Stomach smooth muscle (tissue), 2 donors: ENCODE measurements around the gene SNX10.

Source experiments
- H3K27ac ChIP-seq: one replicate; pipeline ENCODE4 v1.7.0; 2013; ENCODE audit warnings: mild to moderate bottlenecking, low read length, inconsistent platforms
- H3K27me3 ChIP-seq, 2 donors: one replicate each; pipeline ENCODE4 v1.7.0; 2013; ENCODE audit warnings: low read length in 2 of 2; ENCODE audit not compliant: insufficient read depth in 2 of 2, control insufficient read depth in 1 of 2
- H3K36me3 ChIP-seq, 2 donors: one replicate each; pipeline ENCODE4 v1.7.0; 2013; ENCODE audit warnings: low read length in 2 of 2; ENCODE audit not compliant: control insufficient read depth in 2 of 2, insufficient read depth in 2 of 2
- H3K4me1 ChIP-seq: one replicate; pipeline ENCODE4 v1.7.0; 2013; ENCODE audit warnings: low read length; ENCODE audit not compliant: control insufficient read depth, insufficient read depth
- H3K4me3 ChIP-seq, 2 donors: one replicate each; pipeline ENCODE4 v1.7.0; 2013; ENCODE audit warnings: low read length in 2 of 2
- H3K9ac ChIP-seq, 2 donors: one replicate each; pipeline ENCODE4 v1.7.0; 2013; ENCODE audit warnings: low read length in 2 of 2, mild to moderate bottlenecking in 1 of 2
- H3K9me3 ChIP-seq, 2 donors: one replicate each; pipeline ENCODE4 v1.7.0; 2013; ENCODE audit warnings: low read length in 2 of 2; ENCODE audit not compliant: control insufficient read depth in 2 of 2
- donor health status: healthy.
- donor health status: Pancreatic carcinoma.

SNX10 gene

DNA sequence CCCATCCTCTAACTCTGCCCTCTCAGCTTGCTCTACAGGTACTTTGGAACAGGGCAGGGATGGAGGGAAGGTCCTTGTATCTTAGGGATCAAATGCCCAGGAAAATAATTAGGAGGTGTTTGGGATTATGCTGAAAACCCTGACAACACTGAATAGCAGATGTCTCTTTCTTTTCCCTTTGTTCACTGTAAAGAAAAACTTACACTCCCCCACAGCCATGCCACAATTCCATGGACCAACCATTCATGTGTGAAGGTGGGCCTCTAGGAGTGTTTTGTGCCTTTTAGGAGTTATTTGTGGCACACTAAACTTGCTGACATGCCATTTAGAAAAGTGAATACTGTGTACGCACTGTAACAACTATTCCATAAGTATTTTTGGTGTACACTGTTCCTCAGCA lies 108.1 kb downstream of the SNX10 start:
- peak overlapping the region in 1 of 2 donors; percentile 78 for H3K4me3 ChIP-seq
- H3K9ac ChIP-seq: no peak overlapping the region
- H3K27ac ChIP-seq: no peak overlapping the region
- H3K9me3 ChIP-seq: no peaks in the 10 kb centered on the region
- H3K4me1 ChIP-seq: peaks cover 13% of the 10 kb centered on the region
- H3K36me3 ChIP-seq: no peaks in the 10 kb centered on the region
- peaks cover 0 to 3% of the 10 kb centered on the region in 2 donors for H3K27me3 ChIP-seq

DNA sequence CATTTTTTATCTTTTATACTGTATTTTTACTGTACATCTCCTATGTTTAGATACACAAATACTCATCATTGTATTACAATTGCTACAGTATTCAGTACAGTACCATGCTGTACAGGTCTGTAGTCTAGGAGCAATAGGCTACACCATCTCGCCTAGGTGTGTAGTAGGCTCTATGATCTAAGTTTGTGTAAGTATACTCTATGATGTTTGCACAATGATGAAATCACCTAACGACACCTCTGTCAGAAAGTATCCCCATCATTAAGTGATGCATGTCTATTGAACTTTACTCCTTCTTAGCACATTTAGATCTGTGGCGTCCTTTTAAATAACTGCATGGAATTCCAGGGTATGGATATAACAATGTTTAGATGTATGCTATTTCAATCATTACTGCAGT lies 112.0 kb downstream of the SNX10 start:
- Histone ChIP-seq H3K9me3 (no peaks in the 10 kb centered on the region), H3K4me3 (no peak overlapping the region), H3K36me3 (no peaks in the 10 kb centered on the region), H3K27ac (no peak overlapping the region), H3K27me3 (peaks cover 0 to 6% of the 10 kb centered on the region in 2 donors), H3K9ac (no peak overlapping the region), H3K4me1 (peaks cover 6% of the 10 kb centered on the region)

DNA sequence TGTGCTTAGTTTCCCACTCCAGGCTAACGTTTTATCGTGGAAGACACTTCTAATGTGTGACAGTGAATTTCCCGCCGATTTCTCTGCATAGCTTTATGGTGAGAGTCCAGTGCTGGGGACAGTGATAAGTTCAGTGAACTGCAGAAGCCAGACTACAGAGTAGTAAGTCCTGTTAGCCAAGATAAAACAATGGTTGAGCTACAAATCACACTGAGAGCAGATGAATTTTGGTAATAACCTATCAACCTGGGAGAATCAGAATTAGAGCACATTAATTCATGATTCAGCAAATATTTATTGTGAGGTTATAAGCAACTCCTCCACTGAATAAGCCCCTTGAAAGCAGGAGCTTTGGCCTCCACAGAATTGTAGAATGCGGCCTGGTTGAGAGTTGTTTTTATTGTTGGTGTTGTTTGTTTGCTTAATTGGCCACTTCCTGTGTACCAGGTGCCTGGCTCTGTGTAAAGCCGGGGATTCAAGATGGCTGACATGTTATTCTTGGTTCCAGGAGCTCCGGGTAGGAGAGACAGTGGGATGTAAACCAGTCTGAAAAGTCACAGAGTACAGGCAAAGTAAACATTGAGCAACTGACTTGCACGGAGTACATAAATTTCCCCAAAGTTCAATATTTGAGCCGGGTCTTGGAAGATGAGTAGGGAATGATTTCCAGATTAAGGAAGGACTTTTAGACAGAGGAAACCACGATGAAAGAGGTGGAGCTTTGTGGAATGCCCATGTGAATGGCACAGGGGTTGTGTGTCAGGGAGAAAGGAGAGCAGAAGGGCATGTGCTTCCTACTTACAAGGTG lies 112.7 kb downstream of the SNX10 start:
- no peak overlapping the region for H3K4me3 ChIP-seq
- peaks cover 0 to 4% of the 10 kb centered on the region in 2 donors for H3K27me3 ChIP-seq
- H3K27ac ChIP-seq: no peak overlapping the region
- no peaks in the 10 kb centered on the region for H3K9me3 ChIP-seq
- no peaks in the 10 kb centered on the region for H3K36me3 ChIP-seq
- H3K4me1 ChIP-seq: no peaks in the 10 kb centered on the region
- no peak overlapping the region for H3K9ac ChIP-seq

DNA sequence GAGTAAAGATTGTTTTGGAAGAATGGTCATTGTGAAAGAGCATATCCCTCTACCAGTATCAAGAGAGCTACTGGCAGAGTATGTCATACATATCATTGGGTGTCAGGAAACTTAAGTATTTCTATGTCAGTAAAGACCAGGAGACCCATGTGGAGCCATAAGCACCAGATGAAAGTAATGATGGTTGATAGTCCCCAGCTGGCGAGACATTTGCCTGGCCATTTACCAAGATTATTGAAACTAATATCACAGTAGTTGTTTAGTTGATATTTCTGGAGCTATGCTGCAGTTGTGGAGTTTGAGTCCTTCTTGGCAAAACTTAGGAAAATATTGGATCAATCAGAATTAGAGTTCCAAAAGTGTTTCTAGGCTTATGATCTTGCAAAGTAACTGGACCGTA lies 114.8 kb downstream of the SNX10 start:
- no peak overlapping the region for H3K4me3 ChIP-seq
- no peak overlapping the region for H3K27ac ChIP-seq
- peaks cover 0 to 4% of the 10 kb centered on the region in 2 donors for H3K27me3 ChIP-seq
- H3K4me1 ChIP-seq: no peaks in the 10 kb centered on the region
- no peaks in the 10 kb centered on the region for H3K9me3 ChIP-seq
- no peaks in the 10 kb centered on the region for H3K36me3 ChIP-seq
- no peak overlapping the region for H3K9ac ChIP-seq

DNA sequence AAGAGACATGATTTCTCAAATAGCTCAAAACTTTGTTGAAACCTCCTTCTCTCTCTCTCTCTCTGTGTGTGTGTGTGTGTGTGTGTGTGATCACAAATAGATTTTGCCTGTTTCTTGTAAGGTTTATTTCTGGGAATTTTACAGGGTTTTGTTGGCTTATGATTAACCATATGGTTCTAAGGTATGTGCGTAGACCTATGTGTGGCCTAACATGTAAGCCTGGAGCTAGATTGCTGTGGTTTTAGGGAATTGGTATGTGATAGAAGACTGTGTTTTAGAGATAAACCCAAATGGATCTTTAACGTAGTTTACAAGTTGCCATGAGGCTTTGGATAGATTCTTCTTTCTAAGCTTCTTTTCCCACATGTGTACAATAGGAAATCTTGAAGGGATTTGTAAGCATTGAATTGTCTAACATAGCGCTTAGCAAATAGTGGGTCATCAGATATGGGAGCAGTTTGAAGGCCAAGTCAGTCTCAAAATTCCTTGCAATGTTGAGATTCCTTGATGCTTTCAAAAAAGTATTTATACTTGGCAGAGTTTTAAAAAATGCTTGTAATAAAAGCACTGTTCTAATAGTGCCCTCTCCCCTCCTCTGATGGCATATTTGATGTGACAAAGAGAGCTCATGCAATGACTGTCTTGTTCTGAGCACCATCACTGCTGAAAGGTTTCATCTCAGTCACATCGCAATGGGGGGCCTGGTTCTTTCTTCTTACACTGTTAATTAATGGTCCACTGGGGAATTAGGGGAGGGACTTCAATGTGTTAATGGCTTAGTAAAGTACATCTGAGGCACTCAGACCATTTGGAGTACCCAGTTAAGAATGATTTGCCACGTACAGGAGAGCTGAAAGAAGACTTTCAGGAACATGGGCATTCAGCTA lies 118.2 kb downstream of the SNX10 start:
- no peaks in the 10 kb centered on the region for H3K9me3 ChIP-seq
- H3K27ac ChIP-seq: no peak overlapping the region
- no peaks in the 10 kb centered on the region for H3K4me1 ChIP-seq
- no peak overlapping the region for H3K4me3 ChIP-seq
- H3K9ac ChIP-seq: no peak overlapping the region
- H3K36me3 ChIP-seq: no peaks in the 10 kb centered on the region
- peaks cover 2 to 4% of the 10 kb centered on the region in 2 donors for H3K27me3 ChIP-seq

DNA sequence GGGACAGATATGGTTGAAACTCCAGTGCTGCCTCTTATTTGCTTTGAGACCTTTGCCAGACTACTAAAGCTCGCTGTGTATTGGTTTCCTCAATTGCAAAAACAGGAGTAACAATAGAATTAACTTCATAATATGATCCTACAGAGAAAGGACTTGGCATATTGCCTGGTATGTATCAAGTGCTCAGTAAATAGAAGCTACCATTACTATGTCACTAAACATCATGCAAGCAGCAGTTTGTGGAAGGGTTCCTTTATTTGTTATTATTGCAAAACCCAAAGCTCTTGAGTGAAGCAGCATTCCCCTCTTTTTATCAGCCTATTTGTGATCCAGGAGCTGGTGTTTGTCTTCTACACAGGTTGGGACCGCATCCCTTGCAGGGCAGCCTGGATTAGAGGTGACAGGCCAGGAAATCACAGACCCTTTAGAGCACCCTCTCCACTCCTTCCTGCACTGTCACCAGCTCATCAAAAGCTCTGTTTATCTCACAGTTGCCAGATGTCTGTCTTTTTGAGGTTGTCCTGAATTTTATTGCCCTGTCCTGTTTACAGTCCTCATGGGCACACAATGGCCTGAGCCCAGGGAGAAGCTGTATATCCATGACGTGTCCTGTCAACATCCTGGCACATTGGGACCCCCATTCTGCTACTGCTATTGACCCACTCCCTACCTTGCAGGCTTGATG lies 121.5 kb downstream of the SNX10 start:
- Histone ChIP-seq H3K27me3 (peaks cover 0 to 2% of the 10 kb centered on the region in 2 donors), H3K36me3 (no peaks in the 10 kb centered on the region), H3K27ac (no peak overlapping the region), H3K9ac (no peak overlapping the region), H3K4me3 (no peak overlapping the region), H3K4me1 (no peaks in the 10 kb centered on the region), H3K9me3 (no peaks in the 10 kb centered on the region)

DNA sequence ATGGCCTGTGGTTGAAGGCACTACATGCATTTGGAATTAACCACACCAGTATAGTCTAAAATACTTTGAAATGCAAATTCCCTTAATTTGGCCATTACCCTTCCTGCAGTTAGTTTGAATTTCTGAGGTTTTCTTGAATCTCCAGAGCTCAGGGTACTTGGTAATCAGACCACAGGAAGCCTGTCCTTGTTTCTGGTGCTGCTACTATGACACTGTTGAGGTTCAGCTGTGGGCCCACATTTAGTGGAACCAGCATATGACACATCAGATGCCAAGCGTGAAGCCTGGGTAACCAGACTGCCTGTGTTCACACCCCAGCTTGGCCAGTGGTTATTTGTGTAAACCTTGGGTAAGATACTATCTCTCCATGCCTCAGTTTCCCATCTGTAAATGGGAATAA lies 124.3 kb downstream of the SNX10 start:
- Histone ChIP-seq H3K9ac (no peak overlapping the region), H3K36me3 (no peaks in the 10 kb centered on the region), H3K27ac (no peak overlapping the region), H3K9me3 (no peaks in the 10 kb centered on the region), H3K27me3 (peaks cover 0 to 2% of the 10 kb centered on the region in 2 donors), H3K4me1 (no peaks in the 10 kb centered on the region), H3K4me3 (no peak overlapping the region)

DNA sequence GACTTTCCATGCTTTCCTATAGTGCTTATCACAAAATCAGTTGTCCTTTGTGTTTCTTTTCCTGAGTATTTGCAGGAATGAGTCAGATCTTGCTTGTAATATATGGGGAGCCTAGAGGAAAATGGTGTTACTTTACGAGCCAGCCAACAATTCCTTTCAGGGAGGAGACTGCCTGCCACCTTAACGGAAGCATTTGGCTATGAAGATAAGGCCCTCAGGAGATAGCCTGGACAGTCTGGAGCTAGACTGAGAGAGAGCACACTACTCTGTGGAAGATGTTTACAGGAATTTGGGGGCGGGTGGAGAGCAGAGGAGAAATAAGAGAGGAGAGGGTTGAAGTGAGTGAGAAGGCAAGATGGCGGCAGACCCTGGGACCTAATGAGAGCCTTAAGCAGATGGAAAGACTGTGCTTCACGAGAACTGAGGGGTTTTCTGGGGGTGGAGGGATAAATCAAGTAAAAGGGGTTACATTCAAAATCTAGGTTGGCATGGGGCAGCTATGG lies 126.3 kb downstream of the SNX10 start:
- H3K9ac ChIP-seq: no peak overlapping the region
- no peaks in the 10 kb centered on the region for H3K9me3 ChIP-seq
- peaks cover 0 to 2% of the 10 kb centered on the region in 2 donors for H3K27me3 ChIP-seq
- no peak overlapping the region for H3K4me3 ChIP-seq
- no peaks in the 10 kb centered on the region for H3K4me1 ChIP-seq
- no peak overlapping the region for H3K27ac ChIP-seq
- H3K36me3 ChIP-seq: no peaks in the 10 kb centered on the region

DNA sequence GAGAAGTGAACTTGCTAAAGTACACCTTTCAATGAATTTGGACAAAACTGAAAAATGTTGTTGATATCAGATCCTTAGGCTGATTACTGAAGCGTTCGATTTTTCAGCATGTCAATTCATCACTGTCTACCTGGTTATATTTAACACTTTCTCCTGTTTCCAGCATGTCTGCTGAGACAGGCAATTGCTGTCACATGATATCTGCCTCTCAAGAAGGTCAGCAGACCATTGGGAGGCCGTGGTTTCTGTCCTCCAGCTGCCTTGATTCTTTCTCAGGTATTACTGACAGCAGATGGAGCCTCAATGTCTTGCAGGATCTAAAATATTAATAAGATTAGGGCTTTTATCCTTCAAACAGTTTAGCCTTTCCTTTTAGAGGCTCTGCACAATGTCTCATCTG lies 127.5 kb downstream of the SNX10 start:
- Histone ChIP-seq H3K27ac (no peak overlapping the region), H3K4me3 (no peak overlapping the region), H3K9me3 (no peaks in the 10 kb centered on the region), H3K9ac (no peak overlapping the region), H3K4me1 (no peaks in the 10 kb centered on the region), H3K27me3 (no peaks in the 10 kb centered on the region), H3K36me3 (no peaks in the 10 kb centered on the region)

DNA sequence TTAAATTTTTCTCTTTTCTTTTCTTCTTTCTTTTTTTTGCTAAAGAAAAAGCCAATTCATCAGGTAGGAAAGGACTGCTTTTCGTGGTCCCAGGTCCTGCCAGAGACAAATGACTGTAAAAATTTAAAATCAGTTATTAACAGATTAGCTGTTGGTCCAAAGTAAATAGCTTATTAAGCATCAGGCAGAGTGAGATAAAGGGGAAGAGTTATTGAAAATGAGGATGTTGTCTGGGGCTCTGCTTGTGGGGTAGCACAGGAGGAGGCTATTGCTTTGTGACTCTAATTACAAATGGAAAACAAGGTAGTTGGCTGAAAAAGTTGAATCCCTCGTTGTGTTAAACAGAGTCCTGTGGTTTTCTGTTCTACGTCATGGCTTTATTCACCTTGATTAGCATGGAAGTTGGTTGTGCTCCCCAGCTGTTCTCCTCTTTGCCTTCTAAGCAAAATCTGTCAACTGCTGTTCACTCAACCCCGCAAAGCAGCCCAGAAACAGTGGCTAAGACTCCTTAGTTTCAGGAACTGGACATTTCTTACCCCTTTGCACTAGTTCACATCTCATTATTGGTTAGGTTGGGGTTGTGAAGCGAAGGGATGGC lies 128.9 kb downstream of the SNX10 start:
- Histone ChIP-seq H3K9ac (no peak overlapping the region), H3K4me3 (no peak overlapping the region), H3K27ac (no peak overlapping the region), H3K36me3 (no peaks in the 10 kb centered on the region), H3K9me3 (no peaks in the 10 kb centered on the region), H3K4me1 (no peaks in the 10 kb centered on the region), H3K27me3 (no peaks in the 10 kb centered on the region)
